Measurements from ENCODE around the gene ZNF784.

- no peak for TF ChIP-seq GATA3 (IDR thresholded peaks at IDR 0.05; ENCODE audit: low read depth, low read length)
- TF ChIP-seq GATA2 (IDR thresholded peaks at IDR 0.05; ENCODE audit: low read depth, low read length) = no peak
Measured at GRCh38 chr19:55638864-55639359, 14.5 kb upstream of the ZNF784 start.

Data from SH-SY5Y (cell line).